ENCODE results near the gene GPR35. TPM values are rescaled to one million over a fixed set of nuclear protein-coding genes. Genes with fewer than 3 reads are reported as not detected.

Gene GPR35
- polyA plus RNA-seq, 4 donors = 1.1 to 3.5 (median 2.3) TPM

Other genes starting within 250 kb of the GPR35 start
- gene GPC1, start 189.8 kb upstream of the GPR35 start, polyA plus RNA-seq (ENCODE audit: insufficient read length in 4 of 4) = 10 to 100 TPM; 23.4 to 52.9 (median 41.6) TPM
- 10 to 100 TPM; 10.0 to 18.6 (median 12.9) TPM for gene ANKMY1, start 67.5 kb upstream of the GPR35 start, polyA plus RNA-seq (ENCODE audit: insufficient read length in 4 of 4)
- 1 to 10 TPM; 6.8 to 7.6 (median 7.4) TPM for gene DUSP28, start 65.1 kb upstream of the GPR35 start, polyA plus RNA-seq (ENCODE audit: insufficient read length in 4 of 4)
- 10 to 100 TPM; 25.4 to 36.9 (median 33.6) TPM for gene RNPEPL1, start 57.0 kb upstream of the GPR35 start, polyA plus RNA-seq (ENCODE audit: insufficient read length in 4 of 4)
- 10 to 100 TPM; 15.3 to 39.6 (median 30.0) TPM for gene CAPN10, start 38.7 kb upstream of the GPR35 start, polyA plus RNA-seq (ENCODE audit: insufficient read length in 4 of 4)
- 1 to 10 TPM in 1 of 4 donors, under 1 TPM in 3; 0.19 to 2.8 (median 0.60) TPM for gene AQP12B, start 57.4 kb downstream of the GPR35 start, polyA plus RNA-seq (ENCODE audit: insufficient read length in 4 of 4)
- gene AQP12A, start 66.4 kb downstream of the GPR35 start, polyA plus RNA-seq (ENCODE audit: insufficient read length in 4 of 4) = 1 to 10 TPM in 1 of 4 donors, under 1 TPM in 2, not detected in 1; 0.57 to 1.5 (median 0.93) TPM
- 10 to 100 TPM in 3 of 4 donors, 1 to 10 TPM in 1; 7.9 to 15.8 (median 12.5) TPM for gene KIF1A, start 194.7 kb downstream of the GPR35 start, polyA plus RNA-seq (ENCODE audit: insufficient read length in 4 of 4)
- 1 to 10 TPM in 1 of 4 donors, under 1 TPM in 2, not detected in 1; 0.08 to 1.7 (median 0.08) TPM for gene AGXT, start 243.3 kb downstream of the GPR35 start, polyA plus RNA-seq (ENCODE audit: insufficient read length in 4 of 4)

All from left renal cortex interstitium (tissue), 4 donors.